Measurements from ENCODE around the gene TENT4B.
A peak's percentile ranks its signal among the peaks of the same experiment; 100 is the strongest.
"Not testable (repeated sequence)": the region's sequence is repeated elsewhere in the genome, so short reads cannot be mapped to it uniquely, and the experiment has no call there.

The TENT4B gene

GRCh38 chr16:50154420-50154950 is 1.4 kb downstream of the TENT4B start:
- no peak for DNase-seq (ENCODE audit: low read depth in 2 of 2)

- DNase-seq (ENCODE audit: low read depth in 2 of 2) = no peak
Measured at GRCh38 chr16:50155925-50156324, 2.8 kb downstream of the TENT4B start.

- DNase-seq (ENCODE audit: low read depth in 2 of 2) = no peak
Measured at GRCh38 chr16:50156590-50156989, 3.5 kb downstream of the TENT4B start.

- no peak for DNase-seq (ENCODE audit: low read depth in 2 of 2)
Measured at GRCh38 chr16:50160495-50161164, 7.5 kb downstream of the TENT4B start.

GRCh38 chr16:50161950-50162349 is 8.8 kb downstream of the TENT4B start:
- no peak for DNase-seq (ENCODE audit: low read depth in 2 of 2)

- no peak for DNase-seq (ENCODE audit: low read depth in 2 of 2)
Measured at GRCh38 chr16:50165473-50165872, 12.4 kb downstream of the TENT4B start.

GRCh38 chr16:50166511-50167500 is 13.7 kb downstream of the TENT4B start:
- DNase-seq (ENCODE audit: low read depth in 2 of 2) = peak in 1 of 2 donors; percentile 29

GRCh38 chr16:50167556-50167955 is 14.4 kb downstream of the TENT4B start:
- no peak for DNase-seq (ENCODE audit: low read depth in 2 of 2)

- no peak for DNase-seq (ENCODE audit: low read depth in 2 of 2)
Measured at GRCh38 chr16:50169555-50170096, 16.5 kb downstream of the TENT4B start.

GRCh38 chr16:50171773-50172172 is 18.7 kb downstream of the TENT4B start:
- DNase-seq (ENCODE audit: low read depth in 2 of 2) = not testable (repeated sequence)

- DNase-seq (ENCODE audit: low read depth in 2 of 2) = no peak
Measured at GRCh38 chr16:50172195-50172922, 19.3 kb downstream of the TENT4B start.

- no peak for DNase-seq (ENCODE audit: low read depth in 2 of 2)
Measured at GRCh38 chr16:50173316-50173715, 20.2 kb downstream of the TENT4B start.

GRCh38 chr16:50178491-50178941 is 25.4 kb downstream of the TENT4B start:
- no peak for DNase-seq (ENCODE audit: low read depth in 2 of 2)

GRCh38 chr16:50182441-50182840 is 29.3 kb downstream of the TENT4B start:
- DNase-seq (ENCODE audit: low read depth in 2 of 2) = no peak

- DNase-seq (ENCODE audit: low read depth in 2 of 2) = no peak
Measured at GRCh38 chr16:50183316-50183715, 30.2 kb downstream of the TENT4B start.

- no peak for DNase-seq (ENCODE audit: low read depth in 2 of 2)
Measured at GRCh38 chr16:50185005-50185505, 31.9 kb downstream of the TENT4B start.

- DNase-seq (ENCODE audit: low read depth in 2 of 2) = no peak
Measured at GRCh38 chr16:50188619-50189136, 35.6 kb downstream of the TENT4B start.

- DNase-seq (ENCODE audit: low read depth in 2 of 2) = no peak
Measured at GRCh38 chr16:50190292-50190691, 37.2 kb downstream of the TENT4B start.

GRCh38 chr16:50192386-50193050 is 39.4 kb downstream of the TENT4B start:
- DNase-seq (ENCODE audit: low read depth in 2 of 2) = no peak

GRCh38 chr16:50193594-50193993 is 40.5 kb downstream of the TENT4B start:
- no peak for DNase-seq (ENCODE audit: low read depth in 2 of 2)

- no peak for DNase-seq (ENCODE audit: low read depth in 2 of 2)
Measured at GRCh38 chr16:50195276-50195675, 42.2 kb downstream of the TENT4B start.

All from stimulated activated CD8-positive, alpha-beta memory T cell treated with anti-CD3 and anti-CD28 coated beads, Interleukin-2, amount 100 ng/mL, for 48 hours (primary cell).